Measurements from ENCODE around the gene TMEM120B. TPM values are rescaled to one million over a fixed set of nuclear protein-coding genes. Genes with fewer than 3 reads are reported as not detected.
A peak's percentile ranks its signal among the peaks of the same experiment; 100 is the strongest.
"Not testable (repeated sequence)": the region's sequence is repeated elsewhere in the genome, so short reads cannot be mapped to it uniquely, and the experiment has no call there.

The TMEM120B gene
- total RNA-seq, 1 experiment from 2014 or later = 14.2 TPM

DNA sequence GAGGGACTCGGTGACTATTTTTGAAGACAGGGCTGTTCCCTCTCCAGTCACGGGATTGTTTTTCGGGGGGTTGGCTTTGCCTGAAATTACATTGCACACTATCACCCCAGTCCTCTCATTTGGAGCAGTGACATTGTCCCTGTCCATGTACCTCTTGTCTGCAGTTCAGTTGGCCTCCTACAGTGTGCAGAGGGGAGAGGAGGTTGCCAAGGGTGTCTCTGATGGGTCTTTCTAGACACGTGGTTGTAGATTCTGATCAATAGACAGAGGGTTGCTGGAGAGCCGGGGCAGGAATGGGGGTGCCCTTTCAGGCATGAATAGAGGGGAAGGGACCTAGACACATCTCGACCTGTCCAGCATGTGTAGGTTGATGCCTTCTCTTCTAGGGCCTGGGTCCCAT, 1.2 kb downstream of the TMEM120B start:
- CTCF ChIA-PET = interaction anchor here (0.7 to 8.3 kb wide), 3 partner anchors 18 to 1521 kb away, joined by 3 to 58 read pairs (median 3); partner anchors contain the start of gene RHOF
- peaks cover 22% of the 10 kb centered on the region for H3K36me3 Mint-ChIP-seq (ENCODE audit: insufficient read depth, unreplicated experiment)
- H3K9me3 Mint-ChIP-seq (ENCODE audit: unreplicated experiment) = no peaks in the 10 kb centered on the region
- H3K4me3 Mint-ChIP-seq (ENCODE audit: unreplicated experiment) = peak overlapping the region; percentile 95
- POLR2A ChIA-PET = interaction anchor here (0.6 to 3.7 kb wide), 3 partner anchors 8 to 84 kb away, joined by 3 to 26 read pairs (median 3); no protein-coding TSS in a partner anchor
- H3K27me3 Mint-ChIP-seq (ENCODE audit: insufficient read depth, unreplicated experiment) = no peaks in the 10 kb centered on the region
- H3K4me1 Mint-ChIP-seq (ENCODE audit: insufficient read depth, unreplicated experiment) = peaks cover 23% of the 10 kb centered on the region
- peak; percentile 9 for DNase-seq (ENCODE audit: unreplicated experiment)
- TSS peak; percentile 27 for BruUV-seq (replicated peaks)
- TF ChIP-seq, protein P1, sequence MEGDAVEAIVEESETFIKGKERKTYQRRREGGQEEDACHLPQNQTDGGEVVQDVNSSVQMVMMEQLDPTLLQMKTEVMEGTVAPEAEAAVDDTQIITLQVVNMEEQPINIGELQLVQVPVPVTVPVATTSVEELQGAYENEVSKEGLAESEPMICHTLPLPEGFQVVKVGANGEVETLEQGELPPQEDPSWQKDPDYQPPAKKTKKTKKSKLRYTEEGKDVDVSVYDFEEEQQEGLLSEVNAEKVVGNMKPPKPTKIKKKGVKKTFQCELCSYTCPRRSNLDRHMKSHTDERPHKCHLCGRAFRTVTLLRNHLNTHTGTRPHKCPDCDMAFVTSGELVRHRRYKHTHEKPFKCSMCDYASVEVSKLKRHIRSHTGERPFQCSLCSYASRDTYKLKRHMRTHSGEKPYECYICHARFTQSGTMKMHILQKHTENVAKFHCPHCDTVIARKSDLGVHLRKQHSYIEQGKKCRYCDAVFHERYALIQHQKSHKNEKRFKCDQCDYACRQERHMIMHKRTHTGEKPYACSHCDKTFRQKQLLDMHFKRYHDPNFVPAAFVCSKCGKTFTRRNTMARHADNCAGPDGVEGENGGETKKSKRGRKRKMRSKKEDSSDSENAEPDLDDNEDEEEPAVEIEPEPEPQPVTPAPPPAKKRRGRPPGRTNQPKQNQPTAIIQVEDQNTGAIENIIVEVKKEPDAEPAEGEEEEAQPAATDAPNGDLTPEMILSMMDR (IDR thresholded peaks at IDR 0.05; ENCODE audit: unreplicated experiment) = no peak
- intact Hi-C loops (cut with micrococcal nuclease) = no loop called here
- H3K27ac Mint-ChIP-seq (ENCODE audit: low read depth, unreplicated experiment) = peak overlapping the region; percentile 28

DNA sequence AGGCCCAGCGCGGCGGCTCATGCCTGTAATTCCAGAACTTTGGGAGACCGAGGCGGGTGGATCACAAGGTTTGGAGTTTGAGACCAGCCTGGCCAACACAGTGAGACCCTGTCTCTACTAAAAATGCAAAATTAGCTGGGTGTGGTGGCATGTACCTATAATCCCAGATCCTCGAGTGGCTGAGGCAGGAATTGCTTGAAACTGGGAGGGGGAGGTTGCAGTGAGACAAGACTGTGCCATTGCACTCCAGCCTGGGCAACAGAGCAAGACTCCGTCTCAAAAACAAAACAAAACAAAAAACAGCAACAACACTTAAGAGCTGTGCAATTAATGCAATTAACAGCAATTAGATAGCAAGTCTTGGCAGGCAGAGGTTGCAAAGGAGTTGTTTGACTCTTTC, 2.5 kb downstream of the TMEM120B start:
- H3K4me3 Mint-ChIP-seq (ENCODE audit: unreplicated experiment); BruUV-seq (replicated peaks); DNase-seq (ENCODE audit: unreplicated experiment); intact Hi-C loops (cut with micrococcal nuclease); H3K27me3 Mint-ChIP-seq (ENCODE audit: insufficient read depth, unreplicated experiment); H3K9me3 Mint-ChIP-seq (ENCODE audit: unreplicated experiment); H3K27ac Mint-ChIP-seq (ENCODE audit: low read depth, unreplicated experiment): not testable (repeated sequence)
- Mint-ChIP-seq H3K36me3 (ENCODE audit: insufficient read depth, unreplicated experiment) (peaks cover 22% of the 10 kb centered on the region), H3K4me1 (ENCODE audit: insufficient read depth, unreplicated experiment) (peaks cover 25% of the 10 kb centered on the region)
- CTCF ChIA-PET = interaction anchor here (0.7 to 8.3 kb wide), 4 partner anchors 29 to 100 kb away, joined by 4 to 58 read pairs (median 4); partner anchors contain the start of gene RHOF
- POLR2A ChIA-PET = interaction anchor here (0.6 kb wide), 1 partner anchor 68 kb away, joined by 3 read pairs; no protein-coding TSS in a partner anchor

- Mint-ChIP-seq H3K9me3 (ENCODE audit: unreplicated experiment) (no peaks in the 10 kb centered on the region), H3K27ac (ENCODE audit: low read depth, unreplicated experiment) (no peak overlapping the region), H3K36me3 (ENCODE audit: insufficient read depth, unreplicated experiment) (peaks cover 22% of the 10 kb centered on the region), H3K27me3 (ENCODE audit: insufficient read depth, unreplicated experiment) (no peaks in the 10 kb centered on the region), H3K4me3 (ENCODE audit: unreplicated experiment) (no peak overlapping the region), H3K4me1 (ENCODE audit: insufficient read depth, unreplicated experiment) (peaks cover 28% of the 10 kb centered on the region)
- ChIA-PET POLR2A (interaction anchor here (1.1 kb wide), 1 partner anchor 24 kb away, joined by 3 read pairs; no protein-coding TSS in a partner anchor), CTCF (interaction anchor here (0.6 to 8.3 kb wide), 5 partner anchors 61 to 507 kb away, joined by 3 to 58 read pairs (median 4); partner anchors contain the start of gene RHOF)
- DNase-seq (ENCODE audit: unreplicated experiment) = no peak
- BruUV-seq (replicated peaks) = no TSS peak
- TF ChIP-seq, protein P1 (IDR thresholded peaks at IDR 0.05; ENCODE audit: unreplicated experiment) = no peak
- intact Hi-C loops (cut with micrococcal nuclease) = no loop called here
Measured at GRCh38 chr12:121715862-121716435, 3.4 kb downstream of the TMEM120B start.

DNA sequence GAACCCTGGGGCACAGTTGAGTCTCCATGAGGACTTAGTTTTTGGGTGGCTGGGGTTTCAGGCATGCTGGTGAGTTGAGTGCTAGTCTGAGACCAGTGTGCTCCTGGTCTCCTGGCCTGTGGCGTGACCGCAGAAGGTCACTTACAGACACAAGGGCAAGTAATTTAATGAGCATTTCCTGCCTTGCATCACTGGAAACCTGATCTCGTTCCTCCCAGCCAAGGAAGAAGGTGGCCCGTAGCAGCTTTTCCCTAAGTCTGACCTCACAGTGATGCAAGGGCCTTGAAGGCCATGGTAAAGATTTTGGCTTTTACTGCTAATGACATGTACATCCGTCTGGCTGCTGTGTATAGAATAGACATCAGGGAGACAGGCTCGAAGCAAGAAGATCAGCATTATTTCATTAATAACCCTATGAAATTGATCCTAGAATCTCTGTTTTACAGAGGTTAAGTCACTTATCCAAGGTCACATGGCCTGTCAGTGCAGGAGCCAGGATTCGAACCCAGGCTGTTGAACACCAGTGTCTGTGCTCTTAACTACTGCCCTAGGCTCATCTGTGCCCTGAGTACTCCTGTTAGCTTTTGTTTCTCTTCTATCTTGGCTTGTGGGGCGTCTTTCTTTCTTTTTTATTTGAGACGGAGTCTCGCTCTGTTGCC, 4.6 kb downstream of the TMEM120B start:
- ChIA-PET CTCF (interaction anchor here (0.6 to 3.8 kb wide), 5 partner anchors 18 to 1310 kb away, joined by 3 to 19 read pairs (median 3); partner anchors contain the start of gene RHOF), POLR2A (no interaction called here)
- no peaks in the 10 kb centered on the region for H3K27me3 Mint-ChIP-seq (ENCODE audit: insufficient read depth, unreplicated experiment)
- no TSS peak for BruUV-seq (replicated peaks)
- TF ChIP-seq, protein P1 (IDR thresholded peaks at IDR 0.05; ENCODE audit: unreplicated experiment) = no peak
- no peaks in the 10 kb centered on the region for H3K9me3 Mint-ChIP-seq (ENCODE audit: unreplicated experiment)
- H3K4me1 Mint-ChIP-seq (ENCODE audit: insufficient read depth, unreplicated experiment) = peaks cover 21% of the 10 kb centered on the region
- peaks cover 22% of the 10 kb centered on the region for H3K36me3 Mint-ChIP-seq (ENCODE audit: insufficient read depth, unreplicated experiment)
- no peak overlapping the region for H3K4me3 Mint-ChIP-seq (ENCODE audit: unreplicated experiment)
- intact Hi-C loops (cut with micrococcal nuclease) = no loop called here
- DNase-seq (ENCODE audit: unreplicated experiment) = peak; percentile 95
- H3K27ac Mint-ChIP-seq (ENCODE audit: low read depth, unreplicated experiment) = no peak overlapping the region
